ENCODE measurements around the gene TMX1.
A peak's percentile ranks its signal among the peaks of the same experiment; 100 is the strongest.

The TMX1 gene

GRCh38 chr14:51225751-51226150 is 14.3 kb upstream of the TMX1 start:
- DNase-seq (no peak), ATAC-seq (no peak)
- H3K27ac Mint-ChIP-seq: no peak overlapping the region
- no peak overlapping the region for H3K4me3 Mint-ChIP-seq
- no peaks in the 10 kb centered on the region for H3K27me3 Mint-ChIP-seq
- peaks cover 0 to 22% of the 10 kb centered on the region in 2 donors for H3K9me3 Mint-ChIP-seq
- H3K4me1 Mint-ChIP-seq: no peaks in the 10 kb centered on the region

- Mint-ChIP-seq H3K27ac (no peak overlapping the region), H3K27me3 (no peaks in the 10 kb centered on the region), H3K4me1 (no peaks in the 10 kb centered on the region), H3K4me3 (no peak overlapping the region), H3K9me3 (peaks cover 0 to 6% of the 10 kb centered on the region in 2 donors)
- DNase-seq (no peak), ATAC-seq (no peak)
Observed at GRCh38 chr14:51228391-51228790, 11.7 kb upstream of the TMX1 start.

GRCh38 chr14:51228890-51229289 is 11.2 kb upstream of the TMX1 start:
- no peak for DNase-seq
- no peak overlapping the region for H3K27ac Mint-ChIP-seq
- no peaks in the 10 kb centered on the region for H3K4me1 Mint-ChIP-seq
- H3K27me3 Mint-ChIP-seq: no peaks in the 10 kb centered on the region
- H3K4me3 Mint-ChIP-seq: no peak overlapping the region
- peaks cover 0 to 1% of the 10 kb centered on the region in 2 donors for H3K9me3 Mint-ChIP-seq
- ATAC-seq: no peak

- Mint-ChIP-seq H3K27ac (no peak overlapping the region), H3K9me3 (no peaks in the 10 kb centered on the region), H3K4me1 (peaks cover 19% of the 10 kb centered on the region), H3K4me3 (no peak overlapping the region), H3K27me3 (no peaks in the 10 kb centered on the region)
- DNase-seq: peak in 1 of 2 donors; percentile 13
- ATAC-seq: no peak
Observed at GRCh38 chr14:51236314-51236713, 3.7 kb upstream of the TMX1 start.

- Mint-ChIP-seq H3K9me3 (no peaks in the 10 kb centered on the region), H3K27me3 (no peaks in the 10 kb centered on the region), H3K4me3 (no peak overlapping the region), H3K27ac (no peak overlapping the region), H3K4me1 (peaks cover 32% of the 10 kb centered on the region)
- DNase-seq (no peak), ATAC-seq (no peak)
Observed at GRCh38 chr14:51240804-51241380, 845 bp downstream of the TMX1 start.

GRCh38 chr14:51242545-51243490 is 2.8 kb downstream of the TMX1 start:
- no peak for ATAC-seq
- H3K27ac Mint-ChIP-seq: peak overlapping the region in 1 of 2 donors; percentile 16

GRCh38 chr14:51244591-51244990 is 4.5 kb downstream of the TMX1 start:
- DNase-seq (no peak), ATAC-seq (no peak)
- no peak overlapping the region for H3K27ac Mint-ChIP-seq
- H3K4me1 Mint-ChIP-seq: peaks cover 23% of the 10 kb centered on the region
- H3K4me3 Mint-ChIP-seq: no peak overlapping the region
- H3K9me3 Mint-ChIP-seq: no peaks in the 10 kb centered on the region
- H3K27me3 Mint-ChIP-seq: no peaks in the 10 kb centered on the region

More at GRCh38 chr14:51242545-51243490, 2.8 kb downstream of the TMX1 start:
- H3K4me3 Mint-ChIP-seq: peak overlapping the region; percentile 9 to 18
- no peak for DNase-seq
- peaks cover 29% of the 10 kb centered on the region for H3K4me1 Mint-ChIP-seq
- H3K9me3 Mint-ChIP-seq: no peaks in the 10 kb centered on the region
- no peaks in the 10 kb centered on the region for H3K27me3 Mint-ChIP-seq

- peak overlapping the region; percentile 32 to 62 for H3K27ac Mint-ChIP-seq
- ATAC-seq: no peak
- no peaks in the 10 kb centered on the region for H3K27me3 Mint-ChIP-seq
- peaks cover 23% of the 10 kb centered on the region for H3K4me1 Mint-ChIP-seq
- no peaks in the 10 kb centered on the region for H3K9me3 Mint-ChIP-seq
- DNase-seq: no peak
- H3K4me3 Mint-ChIP-seq: no peak overlapping the region
Observed at GRCh38 chr14:51246032-51246431, 6.0 kb downstream of the TMX1 start.

- H3K27ac Mint-ChIP-seq: no peak overlapping the region
- ATAC-seq (no peak), DNase-seq (no peak)
- H3K4me3 Mint-ChIP-seq: no peak overlapping the region
- no peaks in the 10 kb centered on the region for H3K9me3 Mint-ChIP-seq
- H3K4me1 Mint-ChIP-seq: peaks cover 23% of the 10 kb centered on the region
- no peaks in the 10 kb centered on the region for H3K27me3 Mint-ChIP-seq
Observed at GRCh38 chr14:51248016-51248987, 8.3 kb downstream of the TMX1 start.

GRCh38 chr14:51251486-51251885 is 11.4 kb downstream of the TMX1 start:
- H3K4me1 Mint-ChIP-seq: no peaks in the 10 kb centered on the region
- no peak overlapping the region for H3K27ac Mint-ChIP-seq
- H3K27me3 Mint-ChIP-seq: no peaks in the 10 kb centered on the region
- DNase-seq (no peak), ATAC-seq (no peak)
- no peaks in the 10 kb centered on the region for H3K9me3 Mint-ChIP-seq
- no peak overlapping the region for H3K4me3 Mint-ChIP-seq

- Mint-ChIP-seq H3K27me3 (no peaks in the 10 kb centered on the region), H3K4me1 (no peaks in the 10 kb centered on the region), H3K4me3 (no peak overlapping the region), H3K27ac (no peak overlapping the region), H3K9me3 (peaks cover 6% of the 10 kb centered on the region in 2 donors)
- DNase-seq: no peak
- ATAC-seq: no peak
Observed at GRCh38 chr14:51253880-51254279, 13.8 kb downstream of the TMX1 start.

- Mint-ChIP-seq H3K9me3 (peaks cover 6% of the 10 kb centered on the region in 2 donors), H3K27me3 (no peaks in the 10 kb centered on the region), H3K4me1 (peaks cover 26% of the 10 kb centered on the region), H3K4me3 (no peak overlapping the region), H3K27ac (no peak overlapping the region)
- ATAC-seq: no peak
- DNase-seq: no peak
Observed at GRCh38 chr14:51258280-51258679, 18.2 kb downstream of the TMX1 start.

- Mint-ChIP-seq H3K9me3 (peaks cover 6% of the 10 kb centered on the region in 2 donors), H3K27ac (no peak overlapping the region), H3K27me3 (no peaks in the 10 kb centered on the region), H3K4me1 (peaks cover 26% of the 10 kb centered on the region), H3K4me3 (no peak overlapping the region)
- ATAC-seq (no peak), DNase-seq (no peak)
Observed at GRCh38 chr14:51258788-51259187, 18.7 kb downstream of the TMX1 start.

GRCh38 chr14:51260225-51260624 is 20.2 kb downstream of the TMX1 start:
- Mint-ChIP-seq H3K4me3 (peak overlapping the region in 1 of 2 donors; percentile 16), H3K27me3 (no peaks in the 10 kb centered on the region), H3K4me1 (peaks cover 26% of the 10 kb centered on the region), H3K9me3 (peaks cover 6% of the 10 kb centered on the region in 2 donors), H3K27ac (peak overlapping the region in 1 of 2 donors; percentile 85)
- no peak for DNase-seq
- peak; percentile 84 for ATAC-seq

GRCh38 chr14:51261151-51261550 is 21.1 kb downstream of the TMX1 start:
- Mint-ChIP-seq H3K27me3 (no peaks in the 10 kb centered on the region), H3K27ac (no peak overlapping the region), H3K4me3 (no peak overlapping the region), H3K4me1 (peaks cover 26% of the 10 kb centered on the region), H3K9me3 (peaks cover 6% of the 10 kb centered on the region in 2 donors)
- DNase-seq: no peak
- no peak for ATAC-seq

All from stimulated activated naive CD8-positive, alpha-beta T cell treated with anti-CD3 and anti-CD28 coated beads, Interleukin-15, amount 100 ng/mL, for 72 hours (primary cell).